Effector CD4-positive, alpha-beta T cell (primary cell): ENCODE results near the gene PILRA.
"Not testable (repeated sequence)": the region's sequence is repeated elsewhere in the genome, so short reads cannot be mapped to it uniquely, and the experiment has no call there.

ENCODE experiments used
- DNase-seq: peaks from one replicate; pipeline ENCODE4 v3.0.0-alpha.2; 2020

PILRA gene

DNA sequence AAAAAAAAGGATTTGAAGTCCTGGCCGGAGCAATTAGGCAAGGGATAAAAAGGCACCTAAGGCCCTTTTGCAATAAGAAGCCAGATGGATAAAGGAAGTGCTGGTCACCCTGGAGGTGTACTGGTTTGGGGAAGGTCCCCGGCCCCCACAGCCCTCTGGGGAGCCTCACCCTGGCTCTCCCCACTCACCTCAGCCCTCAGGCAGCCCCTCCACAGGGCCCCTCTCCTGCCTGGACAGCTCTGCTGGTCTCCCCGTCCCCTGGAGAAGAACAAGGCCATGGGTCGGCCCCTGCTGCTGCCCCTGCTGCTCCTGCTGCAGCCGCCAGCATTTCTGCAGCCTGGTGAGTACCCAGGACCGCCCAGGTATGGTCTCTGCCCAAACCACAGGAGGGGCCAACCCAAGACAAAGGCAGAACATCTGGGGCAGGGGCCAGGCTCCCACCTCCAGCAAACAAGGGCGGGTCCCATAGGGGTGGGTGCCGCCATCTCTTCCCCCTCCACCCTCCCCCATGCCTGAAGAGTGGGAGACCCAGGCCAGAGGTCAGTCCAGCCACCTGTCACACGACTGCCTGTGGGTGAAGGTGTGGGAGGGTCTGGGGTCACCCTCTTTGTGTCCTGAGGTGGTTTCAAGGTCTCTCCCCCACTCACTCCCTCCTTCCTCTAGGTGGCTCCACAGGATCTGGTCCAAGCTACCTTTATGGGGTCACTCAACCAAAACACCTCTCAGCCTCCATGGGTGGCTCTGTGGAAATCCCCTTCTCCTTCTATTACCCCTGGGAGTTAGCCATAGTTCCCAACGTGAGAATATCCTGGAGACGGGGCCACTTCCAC, 15.0 kb upstream of the PILRA start, which contains the start of gene PILRB:
Gene PILRB, plus strand, starts transcription at position 91 of the 830 bp plus-strand sequence. Its CDS starts 186 bp downstream, at position 277.
- DNase-seq = no peak

DNA sequence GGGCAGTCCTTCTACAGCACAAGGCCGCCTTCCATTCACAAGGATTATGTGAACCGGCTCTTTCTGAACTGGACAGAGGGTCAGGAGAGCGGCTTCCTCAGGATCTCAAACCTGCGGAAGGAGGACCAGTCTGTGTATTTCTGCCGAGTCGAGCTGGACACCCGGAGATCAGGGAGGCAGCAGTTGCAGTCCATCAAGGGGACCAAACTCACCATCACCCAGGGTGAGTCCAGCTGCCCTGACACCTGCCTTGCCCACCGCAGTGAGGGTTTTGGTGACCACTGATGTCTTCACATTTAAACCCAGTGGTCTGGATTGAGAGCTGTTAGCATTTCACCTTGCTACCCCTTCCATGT, 14.5 kb upstream of the PILRA start:
- no peak for DNase-seq

DNA sequence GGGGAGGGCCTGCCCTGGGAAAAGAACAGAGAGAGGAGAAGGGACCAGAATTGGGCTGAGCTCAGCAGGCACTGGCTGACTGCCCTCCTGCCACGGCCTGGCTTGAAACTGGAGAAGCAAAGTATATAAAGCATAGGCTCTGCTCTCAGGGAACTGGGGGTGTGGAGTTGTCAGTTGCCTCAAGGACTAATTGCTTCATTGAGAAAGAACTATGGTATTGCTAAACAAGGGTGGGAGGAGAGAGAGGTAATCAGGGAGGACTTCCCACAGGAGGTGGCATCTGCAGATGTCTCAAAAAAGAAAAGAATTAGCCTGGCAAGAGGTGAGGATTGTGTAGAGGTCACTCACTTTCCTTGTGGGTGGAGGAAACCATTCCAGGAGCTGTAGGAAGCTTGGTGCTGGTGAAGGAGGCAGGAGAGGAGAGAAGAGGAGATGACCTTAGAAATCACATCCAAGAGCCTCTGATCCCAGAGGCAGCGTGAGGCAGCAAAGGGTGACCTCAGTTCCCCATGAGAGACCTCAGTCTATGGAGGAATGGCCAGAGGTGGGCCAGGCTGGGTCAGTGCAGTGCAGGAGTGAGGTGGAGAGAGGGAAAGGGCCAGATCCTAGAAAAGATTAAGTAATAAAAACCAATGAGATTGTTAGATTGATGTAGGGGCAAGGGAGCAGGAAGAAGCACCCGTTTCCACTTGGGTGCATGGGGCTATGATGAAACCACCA, 13.0 kb upstream of the PILRA start:
- no peak for DNase-seq

DNA sequence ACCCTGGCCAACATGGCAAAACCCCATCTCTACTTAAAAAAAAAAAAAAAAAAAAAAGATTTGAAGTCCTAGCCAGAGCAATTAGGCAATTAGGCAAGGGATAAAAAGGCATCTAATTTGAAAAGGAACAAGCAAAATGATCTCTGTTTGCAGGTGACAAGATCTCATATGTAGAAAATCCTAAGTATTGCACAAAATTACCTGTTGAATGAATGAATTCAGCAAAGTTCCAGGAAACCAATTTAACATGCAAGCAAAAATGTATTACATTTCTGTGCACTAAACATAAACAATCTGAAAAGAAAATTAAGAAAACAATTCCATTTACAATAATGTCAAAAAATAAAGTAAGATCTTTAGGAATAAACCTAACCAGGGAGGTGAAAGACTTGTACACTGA, 10.2 kb upstream of the PILRA start:
- DNase-seq = no peak

DNA sequence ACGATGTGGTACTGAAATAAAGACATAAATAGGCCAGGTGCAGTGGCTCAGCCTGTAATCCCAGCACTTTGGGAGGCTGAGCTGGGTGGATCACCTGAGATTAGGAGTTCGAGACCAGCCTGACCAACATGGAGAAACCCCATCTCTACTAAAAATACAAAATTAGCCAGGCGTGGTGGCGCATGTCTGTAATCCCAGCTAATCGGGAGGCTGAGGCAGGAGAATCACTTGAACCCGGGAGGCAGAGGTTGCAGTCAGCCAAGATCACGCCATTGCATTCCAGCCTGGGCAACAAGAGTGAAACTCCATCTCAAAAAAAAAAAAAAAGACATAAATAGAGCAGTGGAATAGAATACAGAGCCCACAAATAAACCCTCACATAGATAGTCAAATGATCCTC, 9.5 kb upstream of the PILRA start:
- DNase-seq = not testable (repeated sequence)

DNA sequence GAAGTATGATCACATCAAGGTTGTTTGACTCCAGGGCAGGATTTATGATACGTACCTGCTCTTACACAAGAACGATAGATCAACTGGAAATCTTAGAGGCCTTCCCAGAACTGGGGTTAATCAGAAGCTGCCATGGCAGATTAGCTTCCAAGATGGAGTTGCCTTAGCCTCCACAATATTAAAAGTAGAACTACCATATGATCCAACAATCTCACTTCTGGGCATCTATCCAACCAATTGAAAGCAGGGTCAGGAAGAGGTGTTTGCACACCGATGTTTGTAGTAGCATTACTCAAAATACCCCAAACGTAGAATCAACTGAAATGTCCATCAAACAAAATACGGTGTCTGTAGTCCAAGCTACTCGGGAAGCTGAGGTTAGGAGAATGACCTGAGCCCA, 8.8 kb upstream of the PILRA start:
- no peak for DNase-seq

DNA sequence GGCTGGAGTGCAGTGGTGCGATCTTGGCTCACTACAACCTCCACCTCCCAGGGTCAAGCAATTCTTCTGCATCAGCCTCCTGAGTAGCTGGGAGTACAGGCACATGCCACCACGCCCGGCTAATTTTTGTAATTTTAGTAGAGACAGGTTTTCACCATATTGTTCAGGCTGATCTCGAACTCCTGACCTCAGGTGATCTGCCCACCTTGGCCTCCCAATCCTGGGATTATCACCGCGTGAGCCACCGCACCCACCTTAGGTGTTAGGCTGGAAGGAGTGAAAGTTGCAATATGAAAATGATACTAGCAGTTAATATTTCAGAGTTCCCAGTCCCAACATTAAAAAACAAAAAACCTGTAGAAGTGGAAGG, 7.3 kb upstream of the PILRA start:
- not testable (repeated sequence) for DNase-seq

DNA sequence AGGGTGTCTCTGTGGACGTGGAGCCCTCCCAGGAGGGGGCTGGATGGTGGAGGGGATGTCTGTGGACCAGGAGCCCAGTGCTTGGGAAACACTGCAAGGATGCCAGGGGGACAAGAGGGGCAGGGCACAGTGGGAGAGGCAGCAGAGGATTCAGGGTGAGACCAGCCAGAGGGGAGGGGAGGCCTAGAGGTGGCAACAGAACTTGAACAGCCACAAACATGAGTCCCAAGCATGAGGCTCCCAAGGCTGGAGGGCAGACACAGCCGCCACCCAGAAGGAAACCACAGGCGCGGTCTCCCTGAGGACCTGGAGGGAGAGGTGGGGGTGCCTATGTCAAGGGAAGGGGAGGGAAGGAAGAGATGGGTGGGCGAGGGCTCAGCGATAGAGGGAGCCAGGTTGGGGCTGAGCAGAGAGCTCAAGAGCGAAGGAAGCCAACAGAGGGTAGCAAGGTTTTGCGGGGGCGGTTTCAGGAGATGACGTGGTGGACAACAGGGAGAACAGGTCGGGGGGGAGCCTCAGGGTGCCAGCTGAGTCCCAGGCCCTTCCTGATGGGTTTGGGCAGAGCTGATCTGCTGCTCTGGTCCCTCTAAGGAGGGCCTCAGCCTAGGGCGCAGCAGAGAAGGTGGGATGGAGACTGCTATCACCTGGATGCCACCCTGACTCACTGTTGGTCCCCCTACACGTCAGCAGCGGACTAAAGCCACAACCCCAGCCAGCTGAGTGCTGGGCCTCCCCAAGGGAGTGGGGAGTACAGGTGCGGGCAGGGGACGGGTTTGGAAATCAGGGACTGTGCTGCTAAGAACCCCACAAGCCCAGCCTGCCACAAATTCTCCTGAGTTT, 6.7 kb upstream of the PILRA start:
- DNase-seq = no peak

DNA sequence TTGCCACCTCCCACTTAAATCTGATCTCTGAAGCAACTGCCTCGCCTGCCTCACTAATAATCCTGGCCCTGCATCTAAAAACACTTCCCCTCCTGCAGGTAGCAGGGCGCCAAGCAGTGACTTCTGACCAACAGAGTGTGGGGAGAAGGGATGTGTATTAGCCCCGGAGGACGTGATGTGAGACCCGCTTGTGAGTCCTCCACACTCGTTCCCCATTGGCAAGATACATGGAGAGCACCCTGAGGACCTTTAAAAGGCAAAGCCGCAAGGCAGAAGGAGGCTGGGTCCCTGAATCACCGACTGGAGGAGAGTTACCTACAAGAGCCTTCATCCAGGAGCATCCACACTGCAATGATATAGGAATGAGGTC, 6.1 kb upstream of the PILRA start:
- no peak for DNase-seq

DNA sequence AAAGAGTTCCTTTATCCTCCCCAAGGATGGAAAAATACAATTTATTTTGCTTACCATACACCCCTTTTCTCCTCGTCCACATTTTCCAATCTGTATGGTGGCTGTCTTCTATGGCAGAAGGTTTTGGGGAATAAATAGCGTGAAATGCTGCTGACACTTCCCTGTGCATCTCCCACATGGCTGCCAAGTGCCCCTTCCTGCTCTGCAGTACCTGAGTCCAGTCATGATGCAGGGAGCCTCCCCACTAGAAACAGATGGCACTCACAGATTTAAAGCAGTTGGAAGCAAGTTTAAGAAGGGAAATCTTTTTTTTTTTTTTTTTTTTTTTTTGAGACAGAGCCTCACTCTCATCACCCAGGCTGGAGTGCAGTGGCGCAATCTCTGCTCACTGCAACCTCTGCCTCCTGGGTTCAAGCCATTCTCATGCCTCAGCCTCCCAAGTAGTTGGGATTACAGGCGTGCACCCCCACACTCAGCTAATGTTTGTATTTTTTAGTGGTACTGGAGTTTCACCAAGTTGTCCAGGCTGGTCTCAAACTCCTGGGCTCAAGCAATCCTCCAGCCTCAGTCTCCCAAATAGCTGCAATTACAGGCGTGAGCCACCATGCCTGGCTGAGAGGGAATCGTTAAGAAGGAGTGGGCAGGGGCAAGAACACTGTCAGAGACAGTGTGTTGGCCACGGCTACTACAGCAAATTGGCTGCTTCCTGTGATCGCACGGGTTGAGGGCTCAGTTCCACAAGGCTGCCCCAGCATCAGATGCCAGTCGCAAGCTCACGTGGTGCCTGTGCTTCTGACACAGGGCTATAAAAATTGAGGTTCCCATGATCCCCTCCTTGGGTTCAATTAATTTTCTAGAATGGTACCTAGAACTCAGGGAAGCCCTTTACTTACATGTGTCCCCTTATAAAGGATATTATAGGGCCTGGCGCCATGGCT, 5.3 kb upstream of the PILRA start:
- no peak for DNase-seq

DNA sequence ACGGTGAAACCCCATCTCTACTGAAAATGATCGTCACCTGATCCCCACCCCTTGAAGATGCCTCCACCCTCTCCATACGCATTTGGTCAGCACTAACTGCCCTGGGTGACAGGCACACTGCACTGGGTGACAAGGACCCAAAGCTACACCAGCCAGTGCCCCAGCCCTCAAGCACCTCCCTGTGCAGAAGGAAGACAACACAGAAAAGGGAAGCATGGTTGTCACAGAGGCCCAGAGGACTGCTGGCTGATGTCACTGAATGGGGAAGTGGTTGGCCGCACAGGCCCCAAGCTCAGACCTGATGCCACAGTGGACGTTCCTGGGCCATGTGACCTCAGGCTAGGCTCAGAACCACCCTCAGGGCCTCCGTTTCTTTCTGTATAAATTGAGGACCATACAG, 4.2 kb upstream of the PILRA start:
- no peak for DNase-seq

DNA sequence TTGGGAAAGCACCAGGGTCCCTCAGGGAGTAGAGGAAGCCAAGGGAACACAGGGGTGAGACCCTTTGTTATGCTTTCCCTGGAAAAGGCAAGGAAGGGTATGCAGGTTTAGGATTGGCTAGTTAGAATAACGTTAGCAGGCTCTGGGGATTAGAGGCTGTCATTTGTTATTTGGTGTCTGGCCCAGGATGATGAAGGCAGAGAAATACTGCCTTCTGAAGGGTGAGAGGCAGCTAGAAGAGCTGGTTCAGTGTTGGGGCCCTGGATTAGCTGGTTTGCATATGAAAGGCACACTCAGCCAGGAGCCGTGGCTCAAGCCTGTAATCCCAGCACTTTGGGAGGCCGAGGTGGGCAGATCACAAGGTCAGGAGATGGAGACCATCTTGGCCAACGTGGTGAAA, 3.0 kb upstream of the PILRA start:
- DNase-seq = no peak

DNA sequence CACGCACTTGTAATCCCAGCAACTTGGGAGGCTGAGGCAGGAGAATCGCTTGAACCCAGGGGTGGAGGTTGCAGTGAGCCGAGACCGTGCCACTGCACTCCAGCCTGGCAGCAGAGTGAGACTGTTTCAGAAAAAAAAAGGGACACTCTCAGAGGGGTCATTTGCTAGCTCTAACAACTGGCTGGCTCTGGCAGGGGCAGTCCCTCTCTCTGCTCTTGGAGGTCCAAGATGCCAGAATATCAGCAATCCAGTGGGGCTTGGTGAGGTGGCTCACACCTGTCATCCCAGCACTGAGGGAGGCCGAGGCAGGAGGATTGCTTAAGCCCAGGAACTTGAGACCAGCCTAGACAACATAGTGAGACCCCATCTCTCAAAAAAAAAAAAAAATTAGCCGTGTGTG, 2.5 kb upstream of the PILRA start:
- no peak for DNase-seq

DNA sequence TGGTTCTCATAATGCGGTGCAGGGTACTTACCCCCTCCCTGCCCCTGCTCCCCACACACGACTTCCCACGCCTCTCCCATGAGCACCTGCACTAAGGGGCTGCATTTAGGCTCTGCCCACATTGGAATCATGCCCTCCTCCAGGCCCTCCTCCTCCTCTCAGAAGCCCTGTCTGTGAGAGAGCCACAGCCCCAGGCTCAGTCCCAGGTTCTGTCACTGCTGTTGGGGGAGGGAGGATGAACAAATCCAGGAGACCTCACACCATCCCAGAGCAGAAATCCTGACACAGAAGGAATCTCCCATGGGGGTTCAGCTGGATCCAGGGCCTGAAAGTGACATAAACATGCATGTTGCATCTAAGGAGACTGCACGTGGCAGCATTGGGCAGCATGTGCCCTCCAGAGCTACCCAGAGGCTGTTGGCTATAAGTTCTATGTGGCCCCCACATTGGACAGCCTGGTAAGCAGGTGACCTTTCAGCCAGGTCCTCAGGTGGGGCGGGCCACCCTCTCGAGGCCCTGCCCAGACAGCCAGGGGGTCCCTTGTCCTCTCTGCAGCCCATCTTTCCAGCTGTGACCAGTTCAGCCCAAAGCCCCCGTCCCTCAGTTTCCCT, 1.6 kb upstream of the PILRA start:
- no peak for DNase-seq

DNA sequence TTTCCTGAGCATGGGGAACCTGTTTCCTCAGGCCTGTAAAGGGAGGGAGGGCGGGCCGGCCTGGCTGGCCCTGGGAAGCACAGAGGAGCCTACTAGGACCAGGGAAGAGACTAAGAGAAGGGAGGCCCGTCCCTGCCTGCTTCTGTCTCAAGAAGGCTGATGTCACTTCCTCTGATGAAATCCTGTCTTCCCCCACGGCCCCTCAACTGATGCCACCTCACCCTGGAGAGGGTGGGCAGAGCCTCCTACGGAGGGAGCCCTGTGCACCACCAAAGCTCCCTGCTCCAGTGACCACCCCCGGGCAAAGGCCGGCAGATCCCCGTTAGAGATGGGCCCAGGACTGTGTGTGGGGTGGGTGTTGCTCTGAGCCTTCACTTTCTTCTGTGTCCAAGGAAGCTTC, 1.0 kb upstream of the PILRA start:
- DNase-seq = no peak

DNA sequence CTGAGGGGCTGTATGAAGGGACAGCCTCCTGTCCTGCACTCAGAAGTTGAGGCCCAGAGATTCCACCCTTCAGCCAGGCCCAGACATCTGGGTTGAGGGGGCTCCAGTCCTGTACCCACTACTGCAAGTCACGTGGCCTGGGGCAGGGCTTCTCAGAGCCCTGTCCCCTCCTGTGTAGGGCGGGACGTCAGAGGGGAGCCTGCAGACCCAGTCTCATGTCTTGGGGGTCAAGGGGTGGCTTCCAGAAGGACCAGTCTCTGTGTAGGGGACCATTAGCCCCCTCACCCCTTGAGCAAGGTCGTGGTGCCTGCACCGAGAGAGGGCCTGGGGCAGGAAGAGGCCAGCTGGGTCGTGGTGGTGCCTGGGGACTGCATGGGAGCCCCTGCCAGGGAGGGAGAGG, 593 bp upstream of the PILRA start:
- no peak for DNase-seq

DNA sequence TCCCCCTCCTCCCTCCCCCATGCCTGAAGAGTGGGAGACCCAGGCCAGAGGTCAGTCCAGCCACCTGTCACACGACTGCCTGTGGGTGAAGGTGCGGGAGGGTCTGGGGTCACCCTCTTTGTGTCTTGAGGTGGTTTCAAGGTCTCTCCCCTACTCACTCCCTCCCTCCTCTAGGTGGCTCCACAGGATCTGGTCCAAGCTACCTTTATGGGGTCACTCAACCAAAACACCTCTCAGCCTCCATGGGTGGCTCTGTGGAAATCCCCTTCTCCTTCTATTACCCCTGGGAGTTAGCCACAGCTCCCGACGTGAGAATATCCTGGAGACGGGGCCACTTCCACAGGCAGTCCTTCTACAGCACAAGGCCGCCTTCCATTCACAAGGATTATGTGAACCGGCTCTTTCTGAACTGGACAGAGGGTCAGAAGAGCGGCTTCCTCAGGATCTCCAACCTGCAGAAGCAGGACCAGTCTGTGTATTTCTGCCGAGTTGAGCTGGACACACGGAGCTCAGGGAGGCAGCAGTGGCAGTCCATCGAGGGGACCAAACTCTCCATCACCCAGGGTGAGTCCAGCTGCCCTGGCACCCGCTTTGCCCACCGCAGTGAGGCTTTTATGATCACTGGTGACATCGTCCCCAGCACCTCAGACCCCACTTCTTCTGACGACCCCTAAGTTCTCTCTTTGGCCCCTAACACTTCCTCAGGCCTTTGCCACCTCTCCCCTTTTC, 747 bp downstream of the PILRA start:
- DNase-seq = not testable (repeated sequence)

DNA sequence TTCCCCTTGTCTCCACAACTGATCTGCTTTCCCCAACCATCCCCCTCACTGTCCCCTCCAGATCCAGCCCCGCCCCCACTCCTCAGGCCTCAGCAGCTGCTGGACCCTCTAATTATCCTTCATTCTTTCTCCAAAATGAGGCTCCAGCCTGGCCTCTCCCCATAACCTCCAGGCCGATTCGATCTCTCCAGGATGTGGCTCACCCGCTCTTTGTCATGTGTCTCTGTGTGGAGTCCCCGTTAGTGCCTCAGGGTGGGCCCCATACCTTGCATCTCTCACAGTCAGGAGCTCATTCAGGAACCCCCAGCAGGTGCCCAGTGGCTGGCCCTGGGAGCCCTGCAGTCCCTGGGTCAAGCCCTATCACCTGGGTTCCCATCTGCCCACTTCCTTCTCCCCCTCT, 1.3 kb downstream of the PILRA start:
- no peak for DNase-seq

DNA sequence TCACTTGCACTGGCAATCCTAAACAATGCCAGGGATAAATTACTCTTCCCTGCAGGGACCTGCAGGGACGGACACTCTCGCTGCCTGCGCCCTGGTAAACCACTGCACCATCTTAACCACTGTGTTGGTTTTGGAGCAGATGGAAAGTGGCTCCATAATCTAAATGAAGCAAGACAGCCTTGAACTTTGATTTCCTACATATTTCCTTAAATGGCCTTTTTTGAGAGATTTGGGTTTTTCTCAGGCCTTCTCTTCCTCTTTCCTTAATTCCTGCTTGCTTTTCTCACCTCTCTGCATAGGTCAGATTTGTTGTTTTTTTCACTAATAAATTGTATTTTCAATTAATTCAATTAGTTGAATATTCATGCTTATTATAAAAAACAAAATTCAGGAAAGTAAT, 2.8 kb downstream of the PILRA start:
- DNase-seq = no peak

DNA sequence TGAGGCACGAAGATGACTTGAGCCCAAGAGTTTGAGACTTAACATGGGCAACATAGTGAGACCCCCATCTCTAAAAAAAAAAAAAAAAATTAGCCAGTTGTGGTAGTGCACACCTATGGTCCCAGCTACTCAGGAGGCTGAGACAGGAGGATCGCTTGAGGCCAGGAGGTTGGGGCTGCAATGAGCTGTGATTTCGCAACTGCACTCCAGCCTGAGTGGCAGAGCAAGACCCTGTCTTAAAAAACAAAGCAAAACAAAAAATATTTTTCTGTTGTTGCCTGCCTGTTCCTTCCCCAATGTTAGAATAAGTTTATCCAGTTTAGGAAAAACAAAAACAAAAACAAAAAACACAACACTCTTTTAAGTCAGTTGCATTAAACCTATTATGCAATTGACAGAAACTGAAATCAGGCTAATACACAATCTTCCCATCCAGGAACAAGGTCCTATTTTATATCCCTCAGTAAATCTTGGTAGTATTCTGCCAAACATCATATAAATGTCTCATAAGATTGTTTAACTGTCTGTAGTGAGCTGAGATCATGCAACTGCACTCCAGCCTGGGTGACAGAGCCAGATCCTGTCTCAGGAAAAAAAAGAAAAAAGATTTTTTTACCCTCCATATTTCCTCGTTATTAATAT, 4.9 kb downstream of the PILRA start:
- DNase-seq = no peak

DNA sequence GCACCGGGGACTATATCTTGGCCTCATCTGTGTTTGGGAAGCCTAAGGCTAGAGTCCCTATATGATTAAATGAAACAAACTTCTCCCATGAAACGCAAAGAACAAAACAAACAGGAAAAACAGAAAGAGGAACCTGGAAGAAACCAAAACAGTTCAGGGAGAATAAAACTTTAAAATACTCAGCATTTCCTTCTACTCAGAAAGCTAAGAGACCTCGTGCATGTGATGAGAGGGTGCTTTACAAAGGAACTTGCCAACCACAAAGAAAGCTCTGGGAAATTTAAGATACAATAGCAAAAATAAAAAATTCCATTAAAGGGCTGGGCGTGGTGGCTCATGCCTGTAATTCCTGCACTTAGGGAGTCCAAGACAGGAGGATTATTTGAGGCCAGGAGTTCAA, 6.9 kb downstream of the PILRA start:
- DNase-seq = no peak
